ACC112 (cell line): Measurements from ENCODE around the gene MPZL3.

Experiments used
- H2AFZ ChIP-seq: fragments of 200-600 bp; sonication (generic); one replicate; pipeline ENCODE4 v1.6.0; 2017; ENCODE audit warnings: antibody characterized with exemption, low read length; ENCODE audit not compliant: unreplicated experiment
- H3K27ac ChIP-seq: fragments of 200-600 bp; sonication (generic); 2 replicates; pipeline ENCODE4 v1.5.1; 2014; ENCODE audit warnings: low read depth, mild to moderate bottlenecking, antibody characterized with exemption, low read length, moderate library complexity
- H3K27me3 ChIP-seq: fragments of 200-600 bp; sonication (generic); 2 replicates; pipeline ENCODE4 v1.6.1; 2014; ENCODE audit warnings: mild to moderate bottlenecking, antibody characterized with exemption, low read length, moderate library complexity, mixed read lengths; ENCODE audit not compliant: insufficient read depth
- H3K36me3 ChIP-seq: fragments of 200-600 bp; sonication (generic); 2 replicates; pipeline ENCODE4 v1.6.1; 2016; ENCODE audit warnings: mild to moderate bottlenecking, antibody characterized with exemption, low read length, moderate library complexity, mixed read lengths; ENCODE audit not compliant: insufficient read depth
- H3K4me1 ChIP-seq: fragments of 200-600 bp; sonication (generic); one replicate; pipeline ENCODE4 v1.6.1; 2016; ENCODE audit warnings: low read length, mixed read lengths; ENCODE audit not compliant: insufficient read depth, unreplicated experiment, control insufficient read depth
- H3K4me3 ChIP-seq: fragments of 200-600 bp; sonication (generic); 2 replicates; pipeline ENCODE4 v1.5.1; 2014; ENCODE audit warnings: mild to moderate bottlenecking, low read depth, low read length
- H3K79me2 ChIP-seq: fragments of 200-600 bp; sonication (generic); one replicate; pipeline ENCODE4 v1.6.0; 2016; ENCODE audit warnings: low read length; ENCODE audit not compliant: control insufficient read depth, unreplicated experiment, insufficient read depth

The MPZL3 gene

DNA sequence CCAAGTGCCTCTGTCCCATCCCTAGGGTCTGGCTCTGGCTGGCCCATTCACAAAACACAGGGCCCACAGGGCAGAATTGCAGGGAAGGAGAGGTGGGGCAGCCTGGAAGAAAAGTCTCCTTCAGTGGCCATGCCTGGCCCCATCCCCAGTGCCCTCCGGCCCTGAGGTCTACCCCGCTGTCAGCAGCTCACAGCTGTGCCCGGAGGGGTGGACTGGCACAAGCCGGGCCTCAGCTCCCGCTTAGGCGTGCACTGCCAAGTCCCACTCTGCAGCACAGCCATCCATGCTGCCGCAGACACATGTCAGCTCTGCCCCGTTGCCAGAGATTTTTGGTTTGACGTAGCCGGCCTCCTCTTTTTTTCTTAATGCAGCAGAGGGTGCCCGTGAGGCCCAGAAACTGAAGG lies 71.9 kb downstream of the MPZL3 start:
- H3K27ac ChIP-seq, result no peak overlapping the region
- H3K27me3 ChIP-seq, result peaks cover 42% of the 10 kb centered on the region
- H3K4me1 ChIP-seq, result no peaks in the 10 kb centered on the region
- H3K79me2 ChIP-seq, result no peaks in the 10 kb centered on the region
- no peaks in the 10 kb centered on the region for H3K36me3 ChIP-seq
- H2AFZ ChIP-seq, result peak overlapping the region; percentile 3
- H3K4me3 ChIP-seq, result no peak overlapping the region

DNA sequence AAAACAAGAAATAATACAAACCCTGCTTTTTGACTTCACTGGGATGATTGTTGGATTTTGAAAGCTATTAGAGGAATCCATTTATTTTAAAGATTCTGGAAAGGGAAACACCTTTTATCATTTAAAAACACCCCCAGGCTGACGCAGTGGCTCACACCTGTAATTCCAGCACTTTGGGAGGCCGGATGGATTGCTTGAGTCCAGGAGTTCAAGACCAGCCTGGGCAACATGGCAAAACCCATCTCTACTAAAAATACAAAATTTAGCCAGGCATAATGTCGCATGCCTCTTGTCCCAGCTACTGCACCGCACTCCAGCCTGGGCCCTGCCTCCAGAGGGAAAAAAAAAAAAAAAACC lies 75.4 kb downstream of the MPZL3 start:
- Histone ChIP-seq H3K27ac (no peak overlapping the region), H2AFZ (no peak overlapping the region), H3K4me1 (no peaks in the 10 kb centered on the region), H3K4me3 (no peak overlapping the region), H3K27me3 (peaks cover 49% of the 10 kb centered on the region), H3K36me3 (no peaks in the 10 kb centered on the region), H3K79me2 (no peaks in the 10 kb centered on the region)
